ENCODE measurements around the gene LNX2.

The LNX2 gene

GRCh38 chr13:27622102-27622820 is 1.9 kb upstream of the LNX2 start:
- no peak overlapping the region for H3K23ac ChIP-seq (ENCODE audit: low read length)
- peak overlapping the region; percentile 89 for H4K91ac ChIP-seq (ENCODE audit: low read depth, low read length)
- peaks cover 17% of the 10 kb centered on the region for H3K79me2 ChIP-seq (ENCODE audit: control insufficient read depth, insufficient read depth, low read length, poor library complexity)
- H3K18ac ChIP-seq (ENCODE audit: low read length) = peak overlapping the region; percentile 94
- H3K4ac ChIP-seq (ENCODE audit: low read depth, low read length) = peak overlapping the region; percentile 98
- H2AK5ac ChIP-seq (ENCODE audit: low read length) = peak overlapping the region; percentile 96
- no peaks in the 10 kb centered on the region for H3K9me3 ChIP-seq (ENCODE audit: insufficient read depth, low read depth, low read length)
- peak overlapping the region; percentile 98 for H3K4me3 ChIP-seq (ENCODE audit: low read depth, low read length)
- no peaks in the 10 kb centered on the region for H3K27me3 ChIP-seq (ENCODE audit: insufficient read depth, low read length)
- peak overlapping the region; percentile 86 for H2AFZ ChIP-seq (ENCODE audit: insufficient read depth, low read length, poor library complexity)
- peak overlapping the region; percentile 83 for H2BK5ac ChIP-seq (ENCODE audit: low read depth, low read length, poor library complexity)
- H3K4me1 ChIP-seq (ENCODE audit: control insufficient read depth in 1 of 2, insufficient read depth in 2 of 2, low read length in 2 of 2) = peaks cover 2 to 10% of the 10 kb centered on the region in 2 experiments
- H4K12ac ChIP-seq (ENCODE audit: low read depth, low read length) = peak overlapping the region; percentile 95
- peak overlapping the region; percentile 74 for H3K27ac ChIP-seq (ENCODE audit: low read depth, low read length)
- peaks cover 0 to 7% of the 10 kb centered on the region in 2 experiments for H3K36me3 ChIP-seq (ENCODE audit: control insufficient read depth in 1 of 2, insufficient read depth in 2 of 2, low read length in 2 of 2)
- peak in 1 of 2 donors; percentile 25 for DNase-seq
- H2BK120ac ChIP-seq (ENCODE audit: insufficient read depth, low read length, poor library complexity) = peak overlapping the region; percentile 70
- H3K4me2 ChIP-seq (ENCODE audit: low read length) = peak overlapping the region; percentile 73
- peak overlapping the region; percentile 96 for H4K8ac ChIP-seq (ENCODE audit: low read depth, low read length)
- peak overlapping the region; percentile 97 for H3K9ac ChIP-seq (ENCODE audit: low read length)
- H2BK12ac ChIP-seq (ENCODE audit: low read length) = peak overlapping the region; percentile 58
- H3K14ac ChIP-seq (ENCODE audit: low read length) = peak overlapping the region; percentile 92
- no CpG with 5 or more reads among the region's 13 CpGs for WGBS (ENCODE audit: extremely low coverage, insufficient coverage, insufficient read length)
- H3K79me1 ChIP-seq (ENCODE audit: low read length) = peaks cover 20% of the 10 kb centered on the region

- peak within 1 kb of the TSS; percentile 98 for H3K4ac ChIP-seq (ENCODE audit: low read depth, low read length)
- peak within 1 kb of the TSS; percentile 95 for H3K14ac ChIP-seq (ENCODE audit: low read length)
- H3K27ac ChIP-seq (ENCODE audit: low read depth, low read length) = peak within 1 kb of the TSS; percentile 99
- no peaks in the 10 kb centered on the region for H3K9me3 ChIP-seq (ENCODE audit: insufficient read depth, low read depth, low read length)
- H2AK5ac ChIP-seq (ENCODE audit: low read length) = peak within 1 kb of the TSS; percentile 96
- H4K91ac ChIP-seq (ENCODE audit: low read depth, low read length) = peak within 1 kb of the TSS; percentile 97
- H2AFZ ChIP-seq (ENCODE audit: insufficient read depth, low read length, poor library complexity) = peak within 1 kb of the TSS; percentile 86
- H3K4me2 ChIP-seq (ENCODE audit: low read length) = peak within 1 kb of the TSS; percentile 73
- H3K79me1 ChIP-seq (ENCODE audit: low read length) = peaks cover 20% of the 10 kb centered on the region
- H2BK120ac ChIP-seq (ENCODE audit: insufficient read depth, low read length, poor library complexity) = peak within 1 kb of the TSS; percentile 92
- peaks cover 17% of the 10 kb centered on the region for H3K79me2 ChIP-seq (ENCODE audit: control insufficient read depth, insufficient read depth, low read length, poor library complexity)
- WGBS (ENCODE audit: extremely low coverage, insufficient coverage, insufficient read length) = no CpG with 5 or more reads among the region's 71 CpGs
- H3K36me3 ChIP-seq (ENCODE audit: control insufficient read depth in 1 of 2, insufficient read depth in 2 of 2, low read length in 2 of 2) = peaks cover 0 to 7% of the 10 kb centered on the region in 2 experiments
- peak within 1 kb of the TSS; percentile 69 for H2BK12ac ChIP-seq (ENCODE audit: low read length)
- peak within 1 kb of the TSS; percentile 95 for H4K12ac ChIP-seq (ENCODE audit: low read depth, low read length)
- peak; percentile 93 to 94 for DNase-seq
- peaks cover 2 to 10% of the 10 kb centered on the region in 2 experiments for H3K4me1 ChIP-seq (ENCODE audit: control insufficient read depth in 1 of 2, insufficient read depth in 2 of 2, low read length in 2 of 2)
- peak within 1 kb of the TSS; percentile 97 for H3K9ac ChIP-seq (ENCODE audit: low read length)
- peak within 1 kb of the TSS; percentile 96 for H3K18ac ChIP-seq (ENCODE audit: low read length)
- no peak within 1 kb of the TSS for H3K23ac ChIP-seq (ENCODE audit: low read length)
- H2BK5ac ChIP-seq (ENCODE audit: low read depth, low read length, poor library complexity) = peak within 1 kb of the TSS; percentile 85
- no peaks in the 10 kb centered on the region for H3K27me3 ChIP-seq (ENCODE audit: insufficient read depth, low read length)
- H3K4me3 ChIP-seq (ENCODE audit: low read depth, low read length) = peak within 1 kb of the TSS; percentile 98
- peak within 1 kb of the TSS; percentile 96 for H4K8ac ChIP-seq (ENCODE audit: low read depth, low read length)
These were observed 1.2 kb upstream of the LNX2 start, which contains the start of gene POLR1D for GRCh38 chr13:27621366-27622101. POLR1D (plus strand) TSS chr13:27621892; CDS start chr13:27621984, 92 bp downstream.

- H3K18ac ChIP-seq (ENCODE audit: low read length) = peak overlapping the region; percentile 96
- WGBS (ENCODE audit: extremely low coverage, insufficient coverage, insufficient read length) = no CpG with 5 or more reads among the region's 8 CpGs
These were observed 712 bp upstream of the LNX2 start for GRCh38 chr13:27621116-27621365.

GRCh38 chr13:27619728-27620376 is 477 bp downstream of the LNX2 start:
- Histone ChIP-seq H4K12ac (ENCODE audit: low read depth, low read length) (peak overlapping the region; percentile 10), H3K4ac (ENCODE audit: low read depth, low read length) (peak overlapping the region; percentile 43), H2BK5ac (ENCODE audit: low read depth, low read length, poor library complexity) (peak overlapping the region; percentile 65), H3K23ac (ENCODE audit: low read length) (no peak overlapping the region), H3K4me3 (ENCODE audit: low read depth, low read length) (peak overlapping the region; percentile 94), H3K36me3 (ENCODE audit: control insufficient read depth in 1 of 2, insufficient read depth in 2 of 2, low read length in 2 of 2) (peaks cover 3 to 11% of the 10 kb centered on the region in 2 experiments), H3K9ac (ENCODE audit: low read length) (peak overlapping the region; percentile 91), H2BK12ac (ENCODE audit: low read length) (no peak overlapping the region), H2AK5ac (ENCODE audit: low read length) (no peak overlapping the region), H3K9me3 (ENCODE audit: insufficient read depth, low read depth, low read length) (peaks cover 3% of the 10 kb centered on the region), H2BK120ac (ENCODE audit: insufficient read depth, low read length, poor library complexity) (peak overlapping the region; percentile 60), H3K18ac (ENCODE audit: low read length) (no peak overlapping the region), H2AFZ (ENCODE audit: insufficient read depth, low read length, poor library complexity) (peak overlapping the region; percentile 82), H4K91ac (ENCODE audit: low read depth, low read length) (peak overlapping the region; percentile 37), H3K4me1 (ENCODE audit: control insufficient read depth in 1 of 2, insufficient read depth in 2 of 2, low read length in 2 of 2) (peaks cover 2 to 10% of the 10 kb centered on the region in 2 experiments), H3K79me2 (ENCODE audit: control insufficient read depth, insufficient read depth, low read length, poor library complexity) (peaks cover 17% of the 10 kb centered on the region), H4K8ac (ENCODE audit: low read depth, low read length) (peak overlapping the region; percentile 67), H3K79me1 (ENCODE audit: low read length) (peaks cover 20% of the 10 kb centered on the region), H3K4me2 (ENCODE audit: low read length) (peak overlapping the region; percentile 96), H3K27ac (ENCODE audit: low read depth, low read length) (peak overlapping the region; percentile 90), H3K14ac (ENCODE audit: low read length) (peak overlapping the region; percentile 65), H3K27me3 (ENCODE audit: insufficient read depth, low read length) (no peaks in the 10 kb centered on the region)
- peak; percentile 81 to 85 for DNase-seq
- WGBS (ENCODE audit: extremely low coverage, insufficient coverage, insufficient read length) = no CpG with 5 or more reads among the region's 47 CpGs

More at GRCh38 chr13:27621116-27621365, 712 bp upstream of the LNX2 start:
- peak overlapping the region; percentile 90 for H4K12ac ChIP-seq (ENCODE audit: low read depth, low read length)
- peaks cover 20% of the 10 kb centered on the region for H3K79me1 ChIP-seq (ENCODE audit: low read length)
- H3K4ac ChIP-seq (ENCODE audit: low read depth, low read length) = peak overlapping the region; percentile 91
- DNase-seq = no peak
- peaks cover 17% of the 10 kb centered on the region for H3K79me2 ChIP-seq (ENCODE audit: control insufficient read depth, insufficient read depth, low read length, poor library complexity)
- peak overlapping the region; percentile 77 for H2AK5ac ChIP-seq (ENCODE audit: low read length)
- peak overlapping the region; percentile 92 for H4K8ac ChIP-seq (ENCODE audit: low read depth, low read length)
- peak overlapping the region; percentile 97 for H4K91ac ChIP-seq (ENCODE audit: low read depth, low read length)
- no peaks in the 10 kb centered on the region for H3K27me3 ChIP-seq (ENCODE audit: insufficient read depth, low read length)
- peak overlapping the region; percentile 73 for H3K4me2 ChIP-seq (ENCODE audit: low read length)
- peak overlapping the region; percentile 69 for H2BK12ac ChIP-seq (ENCODE audit: low read length)
- peaks cover 2 to 10% of the 10 kb centered on the region in 2 experiments for H3K4me1 ChIP-seq (ENCODE audit: control insufficient read depth in 1 of 2, insufficient read depth in 2 of 2, low read length in 2 of 2)
- H2BK120ac ChIP-seq (ENCODE audit: insufficient read depth, low read length, poor library complexity) = peak overlapping the region; percentile 92
- H3K23ac ChIP-seq (ENCODE audit: low read length) = no peak overlapping the region
- H3K14ac ChIP-seq (ENCODE audit: low read length) = peak overlapping the region; percentile 95
- peaks cover 0 to 7% of the 10 kb centered on the region in 2 experiments for H3K36me3 ChIP-seq (ENCODE audit: control insufficient read depth in 1 of 2, insufficient read depth in 2 of 2, low read length in 2 of 2)
- peak overlapping the region; percentile 81 for H3K9ac ChIP-seq (ENCODE audit: low read length)
- peak overlapping the region; percentile 99 for H3K27ac ChIP-seq (ENCODE audit: low read depth, low read length)
- peak overlapping the region; percentile 75 for H2AFZ ChIP-seq (ENCODE audit: insufficient read depth, low read length, poor library complexity)
- no peaks in the 10 kb centered on the region for H3K9me3 ChIP-seq (ENCODE audit: insufficient read depth, low read depth, low read length)
- H3K4me3 ChIP-seq (ENCODE audit: low read depth, low read length) = peak overlapping the region; percentile 98
- H2BK5ac ChIP-seq (ENCODE audit: low read depth, low read length, poor library complexity) = peak overlapping the region; percentile 85

Data from trophoblast cell (in vitro differentiated cells and primary cell).